ENCODE measurements around the gene SMARCA4.

DNA sequence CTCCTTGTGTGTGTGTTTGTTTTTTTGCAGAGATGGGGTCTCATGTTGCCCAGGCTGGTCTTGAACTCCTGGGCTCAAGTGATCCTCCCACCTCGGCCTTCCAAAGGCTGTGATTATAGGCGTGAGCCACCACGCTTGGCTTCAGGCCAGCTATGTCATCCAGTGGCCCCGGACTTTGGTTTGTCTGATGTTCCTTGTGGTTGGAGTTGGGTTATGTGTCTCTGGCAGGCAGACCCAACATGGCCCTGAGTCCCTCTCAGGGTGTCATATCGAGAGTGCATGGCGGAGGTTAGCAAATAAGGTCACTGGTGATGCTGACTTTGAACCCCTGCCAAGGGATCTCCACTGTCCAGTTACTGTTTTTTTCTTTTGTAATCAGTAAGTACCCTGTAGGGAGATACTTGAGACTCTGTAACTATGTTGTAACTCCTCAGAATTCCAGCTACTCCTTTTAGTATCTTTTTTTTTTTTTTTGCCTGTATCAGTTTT, 37.3 kb downstream of the SMARCA4 start:
- TF ChIP-seq, protein P1, sequence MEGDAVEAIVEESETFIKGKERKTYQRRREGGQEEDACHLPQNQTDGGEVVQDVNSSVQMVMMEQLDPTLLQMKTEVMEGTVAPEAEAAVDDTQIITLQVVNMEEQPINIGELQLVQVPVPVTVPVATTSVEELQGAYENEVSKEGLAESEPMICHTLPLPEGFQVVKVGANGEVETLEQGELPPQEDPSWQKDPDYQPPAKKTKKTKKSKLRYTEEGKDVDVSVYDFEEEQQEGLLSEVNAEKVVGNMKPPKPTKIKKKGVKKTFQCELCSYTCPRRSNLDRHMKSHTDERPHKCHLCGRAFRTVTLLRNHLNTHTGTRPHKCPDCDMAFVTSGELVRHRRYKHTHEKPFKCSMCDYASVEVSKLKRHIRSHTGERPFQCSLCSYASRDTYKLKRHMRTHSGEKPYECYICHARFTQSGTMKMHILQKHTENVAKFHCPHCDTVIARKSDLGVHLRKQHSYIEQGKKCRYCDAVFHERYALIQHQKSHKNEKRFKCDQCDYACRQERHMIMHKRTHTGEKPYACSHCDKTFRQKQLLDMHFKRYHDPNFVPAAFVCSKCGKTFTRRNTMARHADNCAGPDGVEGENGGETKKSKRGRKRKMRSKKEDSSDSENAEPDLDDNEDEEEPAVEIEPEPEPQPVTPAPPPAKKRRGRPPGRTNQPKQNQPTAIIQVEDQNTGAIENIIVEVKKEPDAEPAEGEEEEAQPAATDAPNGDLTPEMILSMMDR (conservative IDR thresholded peaks at IDR 0.05), result no peak
- no peak for TF ChIP-seq ZFX (IDR thresholded peaks at IDR 0.05)

All from C4-2B (cell line).